NCI-H82 treated with DMSO at 0.1 percent for 48 hours (cell line): ENCODE measurements around the gene PCDHGA4.
"Not testable (repeated sequence)": the region's sequence is repeated elsewhere in the genome, so short reads cannot be mapped to it uniquely, and the experiment has no call there.

ENCODE experiments used
- DNase-seq: peaks from one replicate; lab custom pipeline; 2025; ENCODE audit not compliant: unreplicated experiment; lab: John Stamatoyannopoulos, UW

The PCDHGA4 gene

DNA sequence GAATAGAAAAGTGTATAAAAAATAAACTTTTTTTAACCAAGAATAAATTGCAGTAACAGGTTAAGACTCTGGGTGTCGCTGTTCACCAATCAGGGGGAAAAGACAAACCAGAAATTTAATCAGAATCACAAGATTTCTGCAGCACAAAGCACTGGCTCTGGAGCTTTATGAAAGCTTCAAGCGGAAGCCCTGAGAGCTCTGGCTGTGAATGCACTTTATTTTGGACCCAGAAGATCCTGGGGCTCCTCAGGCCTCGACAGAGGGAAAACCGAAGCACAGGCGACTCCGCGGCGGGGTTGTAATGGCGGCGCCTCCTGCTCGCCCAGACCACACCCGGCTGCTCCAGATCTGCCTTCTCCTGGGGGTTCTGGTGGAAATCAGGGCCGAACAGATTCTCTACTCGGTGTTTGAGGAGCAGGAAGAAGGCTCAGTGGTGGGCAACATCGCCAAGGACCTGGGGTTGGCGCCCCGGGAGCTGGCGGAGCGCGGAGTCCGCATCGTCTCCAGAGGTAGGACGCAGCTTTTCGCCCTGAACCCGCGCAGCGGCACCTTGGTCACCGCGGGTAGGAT is at the start of gene PCDHGA4:
Gene PCDHGA4 (plus strand): TSS at position 122 of the 570 bp plus-strand sequence. CDS start 87 bp downstream, at position 209.
- no peak for DNase-seq

- DNase-seq = no peak
Observed at GRCh38 chr5:141306630-141307029, 48.2 kb upstream of the PCDHGA4 start.

- no peak for DNase-seq
Observed at GRCh38 chr5:141313711-141314110, 41.1 kb upstream of the PCDHGA4 start.

- DNase-seq = not testable (repeated sequence)
Observed at GRCh38 chr5:141316963-141317362, 37.9 kb upstream of the PCDHGA4 start.

- no peak for DNase-seq
Observed at GRCh38 chr5:141319202-141319601, 35.6 kb upstream of the PCDHGA4 start.

DNA sequence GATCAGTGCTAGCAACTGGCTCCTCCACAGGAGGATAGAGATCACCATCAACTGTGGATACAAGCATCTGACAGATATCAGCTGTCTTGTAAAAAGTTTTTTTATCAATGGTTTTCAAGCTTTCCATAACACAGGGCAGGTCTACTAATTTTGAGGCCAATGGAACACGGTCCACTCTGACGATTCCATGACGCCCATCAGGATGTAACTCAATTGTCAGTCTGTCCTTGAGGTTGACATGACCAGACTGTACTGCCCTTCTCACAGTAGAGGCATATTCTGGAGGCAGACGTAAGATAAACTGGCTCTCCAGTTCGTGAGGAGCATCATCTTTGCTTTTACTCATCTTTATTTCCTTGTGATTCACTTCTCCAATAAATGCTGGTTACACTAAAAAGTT is 35.1 kb upstream of the PCDHGA4 start:
- DNase-seq = no peak

DNA sequence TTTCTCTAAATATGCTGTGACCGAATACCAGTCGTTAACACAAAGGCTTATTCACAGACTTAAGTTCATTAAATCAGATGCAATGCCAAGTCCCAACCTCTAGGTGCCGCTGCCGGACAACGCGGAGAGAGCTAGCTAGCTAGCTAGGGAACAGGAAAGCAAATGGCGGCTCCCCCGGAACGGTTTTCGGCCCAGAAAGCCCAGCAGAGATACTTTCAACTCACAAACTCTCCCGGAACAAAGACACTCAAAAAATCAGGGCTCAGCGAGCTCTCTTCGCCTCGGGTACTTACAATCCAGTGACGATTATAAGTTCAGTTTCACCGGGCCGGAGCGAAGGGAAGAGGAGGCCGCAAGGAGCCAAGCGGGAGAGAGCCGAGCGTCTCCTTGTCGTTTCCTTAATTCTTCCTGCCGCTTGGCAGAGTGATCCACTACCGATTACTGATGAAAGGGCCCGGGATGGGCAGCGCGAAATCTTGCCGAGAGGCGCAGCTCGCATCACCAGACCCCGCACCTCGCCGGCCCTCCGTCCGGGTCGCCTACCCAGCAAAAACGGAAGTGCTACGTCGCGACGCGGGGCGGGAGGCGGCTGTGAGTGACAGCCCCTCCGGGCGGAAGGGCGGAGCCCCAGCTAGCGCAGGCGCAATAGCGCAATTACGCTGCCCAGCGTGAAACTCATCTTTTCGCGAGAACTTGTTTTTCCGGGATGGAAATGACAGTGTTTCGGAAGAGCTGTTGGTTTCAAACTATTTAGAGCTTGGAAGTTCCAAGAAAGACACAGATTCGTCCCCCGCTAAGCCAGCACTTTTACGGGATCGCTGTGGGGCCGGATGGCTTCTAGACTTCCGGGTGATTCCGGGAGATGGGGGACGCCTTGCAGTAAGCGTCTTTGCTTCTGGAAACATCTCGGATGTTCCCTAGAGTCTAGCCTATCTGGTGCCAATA is 34.3 kb upstream of the PCDHGA4 start, which contains the start of gene TAF7:
Gene TAF7 (minus strand): TSS at position 560 of the 945 bp plus-strand sequence. CDS start 740 bp downstream, outside the sequence.
- peak; percentile 27 for DNase-seq

GRCh38 chr5:141322261-141322660 is 32.6 kb upstream of the PCDHGA4 start:
- DNase-seq = no peak

DNA sequence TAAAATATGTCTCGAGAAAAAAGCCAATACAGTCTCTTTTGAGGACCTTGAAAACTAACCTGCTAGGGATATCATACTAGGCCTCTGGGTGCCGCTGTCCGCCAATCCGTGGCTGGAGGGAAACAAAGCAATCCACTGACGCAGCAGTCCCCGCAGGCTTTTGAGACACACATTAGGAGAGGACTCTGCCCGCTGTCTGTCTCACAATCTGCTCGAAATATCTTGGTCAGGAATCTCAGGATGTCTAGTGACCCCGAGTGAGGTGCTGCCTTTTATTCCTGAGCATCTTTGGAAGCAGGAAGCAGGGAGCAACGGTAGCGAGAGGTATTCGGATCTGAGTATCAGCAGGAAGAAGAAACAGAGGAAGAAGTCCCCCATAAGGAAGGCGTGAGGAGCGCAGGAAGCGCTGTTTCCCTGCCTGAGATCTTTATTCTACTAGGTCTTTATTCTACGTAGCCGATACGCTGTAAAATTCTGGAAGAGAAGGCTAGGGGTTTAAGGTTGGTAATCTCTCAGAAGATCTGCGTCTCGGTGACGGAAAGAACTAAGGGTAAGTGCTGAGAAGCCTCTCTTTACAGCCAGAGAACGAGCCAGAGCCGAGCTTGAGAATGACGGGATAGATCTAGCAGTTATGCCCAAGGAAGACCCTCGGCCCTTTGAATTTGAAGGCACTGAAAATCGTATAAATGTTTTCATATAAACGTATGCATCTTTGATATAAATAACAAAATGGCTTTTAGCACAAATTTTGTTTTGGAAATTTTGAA is 28.6 kb upstream of the PCDHGA4 start:
- DNase-seq = peak; percentile 5

GRCh38 chr5:141328231-141328630 is 26.6 kb upstream of the PCDHGA4 start:
- DNase-seq = no peak

- no peak for DNase-seq
Observed at GRCh38 chr5:141330299-141331080, 24.3 kb upstream of the PCDHGA4 start, which contains the start of gene PCDHGA1. Gene PCDHGA1, plus strand, starts transcription at chr5:141330514.

DNA sequence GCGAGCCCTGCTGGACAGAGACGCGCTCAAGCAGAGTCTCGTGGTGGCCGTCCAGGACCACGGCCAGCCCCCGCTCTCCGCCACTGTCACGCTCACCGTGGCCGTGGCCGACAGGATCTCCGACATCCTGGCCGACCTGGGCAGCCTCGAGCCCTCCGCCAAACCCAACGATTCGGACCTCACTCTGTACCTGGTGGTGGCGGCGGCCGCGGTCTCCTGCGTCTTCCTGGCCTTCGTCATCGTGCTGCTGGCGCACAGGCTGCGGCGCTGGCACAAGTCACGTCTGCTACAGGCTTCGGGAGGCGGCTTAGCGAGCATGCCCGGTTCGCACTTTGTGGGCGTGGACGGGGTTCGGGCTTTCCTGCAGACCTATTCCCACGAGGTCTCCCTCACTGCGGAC is 22.2 kb upstream of the PCDHGA4 start:
- DNase-seq = not testable (repeated sequence)

GRCh38 chr5:141338538-141339306 is 16.1 kb upstream of the PCDHGA4 start, which contains the start of gene PCDHGA2:
Gene PCDHGA2, plus strand, starts transcription at chr5:141338760.
- no peak for DNase-seq

- not testable (repeated sequence) for DNase-seq
Observed at GRCh38 chr5:141340781-141341354, 14.0 kb upstream of the PCDHGA4 start.

- no peak for DNase-seq
Observed at GRCh38 chr5:141342773-141343172, 12.0 kb upstream of the PCDHGA4 start.

DNA sequence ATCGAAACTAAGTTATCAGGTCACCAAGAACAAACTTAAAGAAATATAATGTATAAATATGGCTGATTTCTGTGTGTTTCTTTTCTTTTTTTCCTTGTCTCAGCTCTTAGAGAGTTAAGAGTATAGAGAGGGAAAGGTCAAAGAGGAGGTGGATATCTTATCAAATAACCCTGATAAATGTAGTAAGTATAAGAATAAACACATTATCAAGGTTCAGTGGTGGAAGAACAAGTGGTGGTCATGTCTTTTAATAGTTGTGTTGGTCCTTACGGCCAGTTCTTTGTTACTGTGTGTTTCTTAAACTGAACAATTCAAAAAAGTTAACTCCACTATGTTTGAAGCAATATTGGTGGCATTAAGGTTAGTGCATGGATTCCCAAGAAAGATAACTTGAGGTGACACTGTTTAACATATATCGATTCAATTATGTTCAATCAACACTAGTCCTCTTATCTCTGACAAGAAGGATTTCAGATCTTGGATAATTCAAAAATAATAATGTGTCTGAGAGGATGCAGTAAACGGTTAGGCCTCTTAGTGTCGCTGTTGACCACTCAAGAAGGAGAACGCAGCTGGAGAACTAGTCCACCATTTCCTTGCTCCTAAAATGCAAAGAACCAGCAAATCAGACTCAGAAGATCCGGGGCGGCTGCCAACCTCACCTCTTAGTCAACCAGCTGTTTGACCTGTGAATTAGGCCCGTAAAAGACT is 11.4 kb upstream of the PCDHGA4 start, which contains the start of gene PCDHGA3:
Gene PCDHGA3 (plus strand): TSS at position 588 of the 711 bp plus-strand sequence. CDS start 205 bp downstream, outside the sequence.
- DNase-seq = no peak

- DNase-seq = no peak
Observed at GRCh38 chr5:141343953-141344463, 10.8 kb upstream of the PCDHGA4 start.

GRCh38 chr5:141345327-141345726 is 9.5 kb upstream of the PCDHGA4 start:
- DNase-seq = no peak
